Spinal cord (tissue), 10 donors: Measurements from ENCODE around the gene APOBEC2. TPM values are rescaled to one million over a fixed set of nuclear protein-coding genes. Genes with fewer than 3 reads are reported as not detected.

Source experiments
- DNase-seq, 6 donors: peaks; one replicate each; pipeline versions ENCODE4 v3.0.0 to v3.0.0-alpha.2; 2013 to 2015; ENCODE audit warnings: low spot score in 6 of 6, low read depth in 4 of 6
- H3K27ac ChIP-seq: one replicate; pipeline ENCODE4 v1.5.1; 2013; ENCODE audit warnings: low read depth, low read length, control low read depth
- H3K27me3 ChIP-seq: one replicate; pipeline ENCODE4 v1.6.1; 2013; ENCODE audit warnings: low read length; ENCODE audit not compliant: control insufficient read depth, insufficient read depth
- H3K36me3 ChIP-seq: one replicate; pipeline ENCODE4 v1.6.1; 2013; ENCODE audit warnings: low read length; ENCODE audit not compliant: control insufficient read depth, insufficient read depth
- H3K4me1 ChIP-seq: one replicate; pipeline ENCODE4 v1.6.1; 2013; ENCODE audit warnings: low read length; ENCODE audit not compliant: control insufficient read depth, insufficient read depth
- H3K4me3 ChIP-seq: one replicate; pipeline ENCODE4 v1.5.1; 2013; ENCODE audit warnings: low read depth, low read length, control low read depth
- H3K9me3 ChIP-seq: one replicate; pipeline ENCODE4 v1.6.1; 2013; ENCODE audit warnings: low read length; ENCODE audit not compliant: control insufficient read depth, insufficient read depth
- WGBS: methylation state at CpG from one replicate; pipeline ENCODE4 v1.1.5; 2013; ENCODE audit warnings: missing lambda C conversion rate; ENCODE audit not compliant: insufficient coverage; 5-methylcytosine and 5-hydroxymethylcytosine counted together
- polyA plus RNA-seq, 2 donors: library from polyadenylated mRNA; unstranded; fragments of 120-200 nt; gene quantifications; one replicate each; pipeline ENCODE4 v1.2.1, GENCODE V29; 2013; ENCODE audit not compliant: insufficient read length in 2 of 2
- total RNA-seq, 2 donors: library from RNA; depleted of rRNA in 1 of 2; stranded (reverse); fragments of 120-200 nt in 1 of 2; fragments of >200 nt in 1 of 2; gene quantifications; one replicate each; pipeline versions ENCODE4 v1.2.3 to v1.2.4, GENCODE V29; 2013 to 2014
- donor health status: healthy.

APOBEC2 gene
- total and polyA plus RNA-seq, 4 donors, result 0.17 to 1.1 (median 0.73) TPM

GRCh38 chr6:41097467-41098090 lies 44.6 kb downstream of the APOBEC2 start:
- WGBS, result 100% methylated on average over 2 of the region's 5 CpGs
- DNase-seq, result peak in 1 of 6 donors; percentile 10
- Histone ChIP-seq H3K4me1 (no peaks in the 10 kb centered on the region), H3K27me3 (no peaks in the 10 kb centered on the region), H3K36me3 (peaks cover 29% of the 10 kb centered on the region), H3K9me3 (no peaks in the 10 kb centered on the region), H3K27ac (no peak overlapping the region), H3K4me3 (no peak overlapping the region)

- H3K4me3 ChIP-seq, result no peak overlapping the region
- H3K36me3 ChIP-seq, result peaks cover 27% of the 10 kb centered on the region
- 62% methylated on average over 1 of the region's 3 CpGs for WGBS
- no peaks in the 10 kb centered on the region for H3K9me3 ChIP-seq
- peak in 1 of 6 donors; percentile 29 for DNase-seq
- H3K27me3 ChIP-seq, result no peaks in the 10 kb centered on the region
- no peaks in the 10 kb centered on the region for H3K4me1 ChIP-seq
- H3K27ac ChIP-seq, result no peak overlapping the region
These were observed 45.4 kb downstream of the APOBEC2 start for GRCh38 chr6:41098366-41098765.

- H3K27ac ChIP-seq, result no peak overlapping the region
- WGBS, result 51% methylated on average over 42 of the region's 42 CpGs
- H3K27me3 ChIP-seq, result no peaks in the 10 kb centered on the region
- no peaks in the 10 kb centered on the region for H3K9me3 ChIP-seq
- peak in 2 of 6 donors; percentile 7 to 61 for DNase-seq
- no peaks in the 10 kb centered on the region for H3K4me1 ChIP-seq
- no peak overlapping the region for H3K4me3 ChIP-seq
- H3K36me3 ChIP-seq, result peaks cover 10% of the 10 kb centered on the region
These were observed 47.9 kb downstream of the APOBEC2 start for GRCh38 chr6:41100871-41101287.

- Histone ChIP-seq H3K27me3 (no peaks in the 10 kb centered on the region), H3K4me1 (no peaks in the 10 kb centered on the region), H3K36me3 (peaks cover 7% of the 10 kb centered on the region), H3K4me3 (no peak overlapping the region), H3K27ac (no peak overlapping the region), H3K9me3 (no peaks in the 10 kb centered on the region)
- WGBS, result 90% methylated on average over 3 of the region's 3 CpGs
- no peak for DNase-seq
These were observed 50.8 kb downstream of the APOBEC2 start for GRCh38 chr6:41103847-41104246.

- Histone ChIP-seq H3K4me3 (no peak overlapping the region), H3K9me3 (no peaks in the 10 kb centered on the region), H3K36me3 (no peaks in the 10 kb centered on the region), H3K4me1 (no peaks in the 10 kb centered on the region), H3K27me3 (no peaks in the 10 kb centered on the region), H3K27ac (no peak overlapping the region)
- no peak for DNase-seq
- WGBS, result 92% methylated on average over 3 of the region's 3 CpGs
These were observed 58.0 kb downstream of the APOBEC2 start for GRCh38 chr6:41111017-41111416.

Other genes with a start within 250 kb of the APOBEC2 start
- gene UNC5CL, start 14.0 kb upstream of the APOBEC2 start, total RNA-seq, result under 1 TPM; 0.20 to 0.72 TPM
- 1 to 10 TPM in 1 of 2 donors, under 1 TPM in 1; 0.92 to 1.4 TPM for gene UNC5CL, start 14.0 kb upstream of the APOBEC2 start, polyA plus RNA-seq
- gene TSPO2, start 10.7 kb upstream of the APOBEC2 start, total RNA-seq, result 1 to 10 TPM in 1 of 2 donors, under 1 TPM in 1; 0.66 to 1.6 TPM
- gene TSPO2, start 10.7 kb upstream of the APOBEC2 start, polyA plus RNA-seq, result under 1 TPM; 0.38 to 0.52 TPM
- 10 to 100 TPM; 17.1 to 30.0 TPM for gene OARD1, start 19.2 kb downstream of the APOBEC2 start, total RNA-seq
- gene OARD1, start 19.2 kb downstream of the APOBEC2 start, polyA plus RNA-seq, result 10 to 100 TPM; 35.7 to 43.2 TPM
- 10 to 100 TPM; 21.8 to 28.9 TPM for gene NFYA, start 19.8 kb downstream of the APOBEC2 start, total RNA-seq
- 10 to 100 TPM; 26.5 to 30.8 TPM for gene NFYA, start 19.8 kb downstream of the APOBEC2 start, polyA plus RNA-seq
- 1 to 10 TPM in 1 of 2 donors, under 1 TPM in 1; 0.39 to 1.1 TPM for gene TREML1, start 101.1 kb downstream of the APOBEC2 start, total RNA-seq
- 1 to 10 TPM; 1.9 to 2.1 TPM for gene TREML1, start 101.1 kb downstream of the APOBEC2 start, polyA plus RNA-seq
- 10 to 100 TPM; 21.0 to 25.9 TPM for gene TREM2, start 109.9 kb downstream of the APOBEC2 start, total RNA-seq
- gene TREM2, start 109.9 kb downstream of the APOBEC2 start, polyA plus RNA-seq, result 10 to 100 TPM; 20.9 to 27.4 TPM
- under 1 TPM; 0.11 to 0.40 TPM for gene TREML2, start 147.9 kb downstream of the APOBEC2 start, total RNA-seq
- not detected for gene TREML2, start 147.9 kb downstream of the APOBEC2 start, polyA plus RNA-seq
- under 1 TPM in 1 of 2 donors, not detected in 1; 0.10 TPM for gene TREML4, start 175.1 kb downstream of the APOBEC2 start, total RNA-seq
- not detected for gene TREML4, start 175.1 kb downstream of the APOBEC2 start, polyA plus RNA-seq
- gene TREM1, start 233.5 kb downstream of the APOBEC2 start, total RNA-seq, result 1 to 10 TPM in 1 of 2 donors, under 1 TPM in 1; 0.55 to 1.3 TPM
- under 1 TPM; 0.41 to 0.49 TPM for gene TREM1, start 233.5 kb downstream of the APOBEC2 start, polyA plus RNA-seq